Measurements from ENCODE around the gene CATSPER3. TPM values are rescaled to one million over a fixed set of nuclear protein-coding genes. Genes with fewer than 3 reads are reported as not detected.

CATSPER3 gene
- total RNA-seq (2016; rRNA removed; fragmentation: Illumina TruSeq; extraction: Trizol): 0.14 and 0.33 TPM in 2 replicates
- 0.30 TPM in 1 of 2 replicates, not detected in the other for total RNA-seq (2016; cell fraction: cytosol; rRNA removed; fragmentation: Illumina TruSeq; extraction: Trizol; ENCODE audit: low read depth)
- 0.24 and 0.36 TPM in 2 replicates for total RNA-seq (2016; cell fraction: insoluble cytoplasmic fraction; rRNA removed; fragmentation: Illumina TruSeq; extraction: Trizol)
- total RNA-seq (2016; cell fraction: membrane; rRNA removed; fragmentation: Illumina TruSeq; extraction: Trizol): 0.28 and 0.37 TPM in 2 replicates
- total RNA-seq (2016; cell fraction: nucleus; rRNA removed; fragmentation: Illumina TruSeq; extraction: Trizol): 0.47 and 0.81 TPM in 2 replicates
- polyA plus RNA-seq (2011; rRNA removed): 0.33 and 0.37 TPM in 2 replicates
- polyA plus RNA-seq (2011; cell fraction: cytosol; rRNA removed): 0.40 TPM in 2 replicates
- 0.66 and 0.99 TPM in 2 replicates for polyA plus RNA-seq (2011; cell fraction: nucleus; rRNA removed)
- 0.15 and 0.23 TPM in 2 replicates for polyA plus RNA-seq (2012)
- 0.32 and 0.54 TPM in 2 replicates for polyA plus RNA-seq (2016; cell fraction: cytosol; fragmentation: Illumina TruSeq; extraction: Trizol; ENCODE audit: low read depth)
- 0.24 TPM in 1 of 2 replicates, not detected in the other for polyA plus RNA-seq (2016; cell fraction: insoluble cytoplasmic fraction; fragmentation: Illumina TruSeq; extraction: Trizol; ENCODE audit: low read depth)
- 0.35 and 0.48 TPM in 2 replicates for polyA plus RNA-seq (2016; cell fraction: membrane; fragmentation: Illumina TruSeq; extraction: Trizol; ENCODE audit: low read depth)
- polyA plus RNA-seq (2016; cell fraction: nucleus; fragmentation: Illumina TruSeq; extraction: Trizol; ENCODE audit: insufficient read depth, low read depth): 0.97 and 1.7 TPM in 2 replicates
- polyA minus RNA-seq (2011; rRNA and poly(A)+ RNA removed; ENCODE audit: low replicate concordance): 1.1 and 3.6 TPM in 2 replicates
- polyA minus RNA-seq (2011; cell fraction: cytosol; rRNA and poly(A)+ RNA removed): not detected in 2 replicates
- polyA minus RNA-seq (2011; cell fraction: nucleus; rRNA and poly(A)+ RNA removed): 0.90 and 1.1 TPM in 2 replicates
- Bru-seq, nascent RNA: percentile 41 among the genes with signal in this experiment
- BruChase-seq, experiment 1, labeled RNA remaining after a 6-hour chase: percentile 51 among the genes with signal in this experiment
- percentile 61 among the genes with signal in this experiment for BruChase-seq, experiment 2, labeled RNA remaining after a 2-hour chase
- long read RNA-seq, experiment 1: 0 reads
- long read RNA-seq, experiment 2, partial matches to known transcripts: 0 of 2 reads
- long read RNA-seq, experiment 2, other reads (novel, unspliced or antisense): 2 of 2 reads

- 99% methylated on average over 3 of the region's 3 CpGs for WGBS (ENCODE audit: low lambda C conversion rate)
- FAIRE-seq (no peak), DNase-seq (ENCODE audit: low spot score) (no peak), ATAC-seq (no peak)
- no peak within 1 kb of the TSS for H3K27ac ChIP-seq (ENCODE audit: extremely low read length, insufficient read depth, low read length)
- no peaks in the 10 kb centered on the region for H3K9me3 ChIP-seq (ENCODE audit: low read length)
- no peak within 1 kb of the TSS for H3K9ac ChIP-seq (ENCODE audit: insufficient read depth, low read depth, low read length)
- in situ Hi-C loops (cut with HindIII; ENCODE audit: extremely low pct_ligation_motif_present, low pct_unique_long_range_greater_than_20kb): no loop called here
- BruUV-seq (replicated peaks): no TSS peak
- no peaks in the 10 kb centered on the region for H3K27me3 ChIP-seq (ENCODE audit: control insufficient read depth in 1 of 2, insufficient read depth in 2 of 2, low read length in 2 of 2)
- intact Hi-C loops (cut with micrococcal nuclease; ENCODE audit: unreplicated experiment): loop anchor here (5.0 kb wide), 1 partner anchor 65 kb away; the partner anchor contains the start of gene PITX1
- no peaks in the 10 kb centered on the region for H4K20me1 ChIP-seq (ENCODE audit: insufficient read depth, low read length)
- no peak within 1 kb of the TSS for H2AFZ ChIP-seq (ENCODE audit: low read length)
- H3K4me3 ChIP-seq (replicated peaks in 1 of 3; ENCODE audit: insufficient read depth in 1 of 3, low read depth in 2 of 3, low read length in 3 of 3): no peak within 1 kb of the TSS
- no peak within 1 kb of the TSS for H3K4me2 ChIP-seq (ENCODE audit: low read depth, low read length)
- POLR2A ChIA-PET: no interaction called here
- CTCF ChIA-PET (ENCODE audit: low intra/inter-chr PET ratio, low total read pairs): no interaction called here
- TF ChIP-seq GABPB1 (CRISPR knock-in tag; IDR thresholded peaks at IDR 0.05): no peak
- no peak for TF ChIP-seq MXD4 (CRISPR knock-in tag; IDR thresholded peaks at IDR 0.05)
- TF ChIP-seq GMEB1 (CRISPR knock-in tag; IDR thresholded peaks at IDR 0.05; ENCODE audit: borderline replicate concordance): no peak
- no peak for TF ChIP-seq ZNF652 (CRISPR knock-in tag; IDR thresholded peaks at IDR 0.05; ENCODE audit: borderline replicate concordance, low read depth)
- no peak for TF ChIP-seq RFX1 (IDR thresholded peaks at IDR 0.05)
- TF ChIP-seq, protein P1, sequence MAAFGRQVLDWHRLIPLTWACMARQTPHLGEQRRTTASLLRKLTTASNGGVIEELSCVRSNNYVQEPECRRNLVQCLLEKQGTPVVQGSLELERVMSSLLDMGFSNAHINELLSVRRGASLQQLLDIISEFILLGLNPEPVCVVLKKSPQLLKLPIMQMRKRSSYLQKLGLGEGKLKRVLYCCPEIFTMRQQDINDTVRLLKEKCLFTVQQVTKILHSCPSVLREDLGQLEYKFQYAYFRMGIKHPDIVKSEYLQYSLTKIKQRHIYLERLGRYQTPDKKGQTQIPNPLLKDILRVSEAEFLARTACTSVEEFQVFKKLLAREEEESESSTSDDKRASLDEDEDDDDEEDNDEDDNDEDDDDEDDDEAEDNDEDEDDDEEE (CRISPR knock-in tag; IDR thresholded peaks at IDR 0.05): no peak
- no peak for TF ChIP-seq ZNF629 (CRISPR knock-in tag; conservative IDR thresholded peaks at IDR 0.05)
- no peak for TF ChIP-seq ZNF556 (CRISPR knock-in tag; IDR thresholded peaks at IDR 0.05; ENCODE audit: borderline replicate concordance)
- TF ChIP-seq THAP11 (CRISPR knock-in tag; IDR thresholded peaks at IDR 0.05): no peak
- no peak for TF ChIP-seq ZNF260 (CRISPR knock-in tag; IDR thresholded peaks at IDR 0.05; ENCODE audit: borderline replicate concordance, low read depth)
- TF ChIP-seq MIER2 (CRISPR knock-in tag; IDR thresholded peaks at IDR 0.05): no peak
- TF ChIP-seq SMYD3 (CRISPR knock-in tag; IDR thresholded peaks at IDR 0.05): no peak
- TF ChIP-seq FOXJ3 (CRISPR knock-in tag; IDR thresholded peaks at IDR 0.05; ENCODE audit: borderline replicate concordance): no peak
- peaks cover 30% of the 10 kb centered on the region for H3K4me1 ChIP-seq (ENCODE audit: insufficient read depth, low read length)
- no peaks in the 10 kb centered on the region for H3K79me2 ChIP-seq (ENCODE audit: insufficient read depth, low read length)
- H3K36me3 ChIP-seq (replicated peaks in 1 of 2; ENCODE audit: control insufficient read depth in 1 of 2, insufficient read depth in 2 of 2, low read length in 2 of 2): no peaks in the 10 kb centered on the region; a peak in 1 of 5 replicates
Observed at GRCh38 chr5:134967607-134968006, at the start of gene CATSPER3. CATSPER3 (plus strand) TSS chr5:134967907; CDS start chr5:134967992, 85 bp downstream.
